Measurements from ENCODE around the gene PTPRM. TPM values are rescaled to one million over a fixed set of nuclear protein-coding genes. Genes with fewer than 3 reads are reported as not detected.

Gene PTPRM
- total and polyA plus RNA-seq, 2 experiments from 2014 or later = 1.6 to 5.3 TPM

DNA sequence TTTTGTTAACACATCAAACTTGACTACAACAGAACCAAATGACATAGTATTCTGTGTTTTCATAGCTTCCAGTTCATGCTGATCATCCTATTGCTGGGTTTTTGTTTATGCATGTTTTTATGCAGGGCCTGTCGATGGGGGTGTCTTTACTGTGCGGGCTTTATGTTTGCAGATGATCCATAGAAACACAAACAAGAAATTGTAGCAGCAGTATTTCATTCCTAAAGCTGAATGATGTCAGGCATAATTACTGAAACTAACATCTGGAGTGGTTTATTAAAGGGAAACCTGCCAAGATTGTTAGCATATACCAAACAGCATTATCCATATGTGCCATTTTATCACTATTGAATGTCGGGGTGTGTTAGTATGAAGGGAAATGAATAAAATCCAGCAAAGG, 129.7 kb downstream of the PTPRM start:
- ATAC-seq = no peak
- Mint-ChIP-seq H3K36me3 (ENCODE audit: low read depth) (no peaks in the 10 kb centered on the region), H3K27ac (no peak overlapping the region), H3K27me3 (ENCODE audit: insufficient read depth, low read depth, poor library complexity) (peaks cover 3% of the 10 kb centered on the region), H3K4me3 (no peak overlapping the region), H3K4me1 (no peaks in the 10 kb centered on the region), H3K9me3 (no peaks in the 10 kb centered on the region)
- no peak overlapping the region for H2AFZ ChIP-seq
- H3K4me1 ChIP-seq (ENCODE audit: insufficient read depth) = no peaks in the 10 kb centered on the region
- no peaks in the 10 kb centered on the region for H4K20me1 ChIP-seq (replicated peaks; ENCODE audit: insufficient read depth)
- H3K4me2 ChIP-seq = no peak overlapping the region
- H3K79me2 ChIP-seq (replicated peaks; ENCODE audit: insufficient read depth) = no peaks in the 10 kb centered on the region
- no peak for DNase-seq (ENCODE audit: low spot score)
- TF ChIP-seq, protein P1, sequence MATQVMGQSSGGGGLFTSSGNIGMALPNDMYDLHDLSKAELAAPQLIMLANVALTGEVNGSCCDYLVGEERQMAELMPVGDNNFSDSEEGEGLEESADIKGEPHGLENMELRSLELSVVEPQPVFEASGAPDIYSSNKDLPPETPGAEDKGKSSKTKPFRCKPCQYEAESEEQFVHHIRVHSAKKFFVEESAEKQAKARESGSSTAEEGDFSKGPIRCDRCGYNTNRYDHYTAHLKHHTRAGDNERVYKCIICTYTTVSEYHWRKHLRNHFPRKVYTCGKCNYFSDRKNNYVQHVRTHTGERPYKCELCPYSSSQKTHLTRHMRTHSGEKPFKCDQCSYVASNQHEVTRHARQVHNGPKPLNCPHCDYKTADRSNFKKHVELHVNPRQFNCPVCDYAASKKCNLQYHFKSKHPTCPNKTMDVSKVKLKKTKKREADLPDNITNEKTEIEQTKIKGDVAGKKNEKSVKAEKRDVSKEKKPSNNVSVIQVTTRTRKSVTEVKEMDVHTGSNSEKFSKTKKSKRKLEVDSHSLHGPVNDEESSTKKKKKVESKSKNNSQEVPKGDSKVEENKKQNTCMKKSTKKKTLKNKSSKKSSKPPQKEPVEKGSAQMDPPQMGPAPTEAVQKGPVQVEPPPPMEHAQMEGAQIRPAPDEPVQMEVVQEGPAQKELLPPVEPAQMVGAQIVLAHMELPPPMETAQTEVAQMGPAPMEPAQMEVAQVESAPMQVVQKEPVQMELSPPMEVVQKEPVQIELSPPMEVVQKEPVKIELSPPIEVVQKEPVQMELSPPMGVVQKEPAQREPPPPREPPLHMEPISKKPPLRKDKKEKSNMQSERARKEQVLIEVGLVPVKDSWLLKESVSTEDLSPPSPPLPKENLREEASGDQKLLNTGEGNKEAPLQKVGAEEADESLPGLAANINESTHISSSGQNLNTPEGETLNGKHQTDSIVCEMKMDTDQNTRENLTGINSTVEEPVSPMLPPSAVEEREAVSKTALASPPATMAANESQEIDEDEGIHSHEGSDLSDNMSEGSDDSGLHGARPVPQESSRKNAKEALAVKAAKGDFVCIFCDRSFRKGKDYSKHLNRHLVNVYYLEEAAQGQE (IDR thresholded peaks at IDR 0.05; ENCODE audit: unreplicated experiment) = no peak
- TF ChIP-seq, protein P2, sequence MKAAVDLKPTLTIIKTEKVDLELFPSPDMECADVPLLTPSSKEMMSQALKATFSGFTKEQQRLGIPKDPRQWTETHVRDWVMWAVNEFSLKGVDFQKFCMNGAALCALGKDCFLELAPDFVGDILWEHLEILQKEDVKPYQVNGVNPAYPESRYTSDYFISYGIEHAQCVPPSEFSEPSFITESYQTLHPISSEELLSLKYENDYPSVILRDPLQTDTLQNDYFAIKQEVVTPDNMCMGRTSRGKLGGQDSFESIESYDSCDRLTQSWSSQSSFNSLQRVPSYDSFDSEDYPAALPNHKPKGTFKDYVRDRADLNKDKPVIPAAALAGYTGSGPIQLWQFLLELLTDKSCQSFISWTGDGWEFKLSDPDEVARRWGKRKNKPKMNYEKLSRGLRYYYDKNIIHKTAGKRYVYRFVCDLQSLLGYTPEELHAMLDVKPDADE (IDR thresholded peaks at IDR 0.05) = no peak
- TF ChIP-seq POLR2AphosphoS5 (IDR thresholded peaks at IDR 0.05; ENCODE audit: low read depth) (no peak), NANOG (IDR thresholded peaks at IDR 0.05; ENCODE audit: borderline replicate concordance) (no peak), STAT1 (IDR thresholded peaks at IDR 0.05; ENCODE audit: unreplicated experiment) (no peak), ZNF331 (CRISPR knock-in tag; IDR thresholded peaks at IDR 0.05; ENCODE audit: low read depth) (no peak), ZNF114 (CRISPR knock-in tag; IDR thresholded peaks at IDR 0.05) (no peak), EZH2 (IDR thresholded peaks at IDR 0.05; ENCODE audit: low read depth, unreplicated experiment) (no peak), CREB1 (CRISPR knock-in tag; IDR thresholded peaks at IDR 0.05; ENCODE audit: low read depth) (no peak), EZH2phosphoT487 (IDR thresholded peaks at IDR 0.05; ENCODE audit: unreplicated experiment) (no peak)
- TF ChIP-seq, protein P3, sequence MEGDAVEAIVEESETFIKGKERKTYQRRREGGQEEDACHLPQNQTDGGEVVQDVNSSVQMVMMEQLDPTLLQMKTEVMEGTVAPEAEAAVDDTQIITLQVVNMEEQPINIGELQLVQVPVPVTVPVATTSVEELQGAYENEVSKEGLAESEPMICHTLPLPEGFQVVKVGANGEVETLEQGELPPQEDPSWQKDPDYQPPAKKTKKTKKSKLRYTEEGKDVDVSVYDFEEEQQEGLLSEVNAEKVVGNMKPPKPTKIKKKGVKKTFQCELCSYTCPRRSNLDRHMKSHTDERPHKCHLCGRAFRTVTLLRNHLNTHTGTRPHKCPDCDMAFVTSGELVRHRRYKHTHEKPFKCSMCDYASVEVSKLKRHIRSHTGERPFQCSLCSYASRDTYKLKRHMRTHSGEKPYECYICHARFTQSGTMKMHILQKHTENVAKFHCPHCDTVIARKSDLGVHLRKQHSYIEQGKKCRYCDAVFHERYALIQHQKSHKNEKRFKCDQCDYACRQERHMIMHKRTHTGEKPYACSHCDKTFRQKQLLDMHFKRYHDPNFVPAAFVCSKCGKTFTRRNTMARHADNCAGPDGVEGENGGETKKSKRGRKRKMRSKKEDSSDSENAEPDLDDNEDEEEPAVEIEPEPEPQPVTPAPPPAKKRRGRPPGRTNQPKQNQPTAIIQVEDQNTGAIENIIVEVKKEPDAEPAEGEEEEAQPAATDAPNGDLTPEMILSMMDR (conservative IDR thresholded peaks at IDR 0.05; ENCODE audit: low read depth in 2 of 2) = no peak
- TF ChIP-seq, protein P4, sequence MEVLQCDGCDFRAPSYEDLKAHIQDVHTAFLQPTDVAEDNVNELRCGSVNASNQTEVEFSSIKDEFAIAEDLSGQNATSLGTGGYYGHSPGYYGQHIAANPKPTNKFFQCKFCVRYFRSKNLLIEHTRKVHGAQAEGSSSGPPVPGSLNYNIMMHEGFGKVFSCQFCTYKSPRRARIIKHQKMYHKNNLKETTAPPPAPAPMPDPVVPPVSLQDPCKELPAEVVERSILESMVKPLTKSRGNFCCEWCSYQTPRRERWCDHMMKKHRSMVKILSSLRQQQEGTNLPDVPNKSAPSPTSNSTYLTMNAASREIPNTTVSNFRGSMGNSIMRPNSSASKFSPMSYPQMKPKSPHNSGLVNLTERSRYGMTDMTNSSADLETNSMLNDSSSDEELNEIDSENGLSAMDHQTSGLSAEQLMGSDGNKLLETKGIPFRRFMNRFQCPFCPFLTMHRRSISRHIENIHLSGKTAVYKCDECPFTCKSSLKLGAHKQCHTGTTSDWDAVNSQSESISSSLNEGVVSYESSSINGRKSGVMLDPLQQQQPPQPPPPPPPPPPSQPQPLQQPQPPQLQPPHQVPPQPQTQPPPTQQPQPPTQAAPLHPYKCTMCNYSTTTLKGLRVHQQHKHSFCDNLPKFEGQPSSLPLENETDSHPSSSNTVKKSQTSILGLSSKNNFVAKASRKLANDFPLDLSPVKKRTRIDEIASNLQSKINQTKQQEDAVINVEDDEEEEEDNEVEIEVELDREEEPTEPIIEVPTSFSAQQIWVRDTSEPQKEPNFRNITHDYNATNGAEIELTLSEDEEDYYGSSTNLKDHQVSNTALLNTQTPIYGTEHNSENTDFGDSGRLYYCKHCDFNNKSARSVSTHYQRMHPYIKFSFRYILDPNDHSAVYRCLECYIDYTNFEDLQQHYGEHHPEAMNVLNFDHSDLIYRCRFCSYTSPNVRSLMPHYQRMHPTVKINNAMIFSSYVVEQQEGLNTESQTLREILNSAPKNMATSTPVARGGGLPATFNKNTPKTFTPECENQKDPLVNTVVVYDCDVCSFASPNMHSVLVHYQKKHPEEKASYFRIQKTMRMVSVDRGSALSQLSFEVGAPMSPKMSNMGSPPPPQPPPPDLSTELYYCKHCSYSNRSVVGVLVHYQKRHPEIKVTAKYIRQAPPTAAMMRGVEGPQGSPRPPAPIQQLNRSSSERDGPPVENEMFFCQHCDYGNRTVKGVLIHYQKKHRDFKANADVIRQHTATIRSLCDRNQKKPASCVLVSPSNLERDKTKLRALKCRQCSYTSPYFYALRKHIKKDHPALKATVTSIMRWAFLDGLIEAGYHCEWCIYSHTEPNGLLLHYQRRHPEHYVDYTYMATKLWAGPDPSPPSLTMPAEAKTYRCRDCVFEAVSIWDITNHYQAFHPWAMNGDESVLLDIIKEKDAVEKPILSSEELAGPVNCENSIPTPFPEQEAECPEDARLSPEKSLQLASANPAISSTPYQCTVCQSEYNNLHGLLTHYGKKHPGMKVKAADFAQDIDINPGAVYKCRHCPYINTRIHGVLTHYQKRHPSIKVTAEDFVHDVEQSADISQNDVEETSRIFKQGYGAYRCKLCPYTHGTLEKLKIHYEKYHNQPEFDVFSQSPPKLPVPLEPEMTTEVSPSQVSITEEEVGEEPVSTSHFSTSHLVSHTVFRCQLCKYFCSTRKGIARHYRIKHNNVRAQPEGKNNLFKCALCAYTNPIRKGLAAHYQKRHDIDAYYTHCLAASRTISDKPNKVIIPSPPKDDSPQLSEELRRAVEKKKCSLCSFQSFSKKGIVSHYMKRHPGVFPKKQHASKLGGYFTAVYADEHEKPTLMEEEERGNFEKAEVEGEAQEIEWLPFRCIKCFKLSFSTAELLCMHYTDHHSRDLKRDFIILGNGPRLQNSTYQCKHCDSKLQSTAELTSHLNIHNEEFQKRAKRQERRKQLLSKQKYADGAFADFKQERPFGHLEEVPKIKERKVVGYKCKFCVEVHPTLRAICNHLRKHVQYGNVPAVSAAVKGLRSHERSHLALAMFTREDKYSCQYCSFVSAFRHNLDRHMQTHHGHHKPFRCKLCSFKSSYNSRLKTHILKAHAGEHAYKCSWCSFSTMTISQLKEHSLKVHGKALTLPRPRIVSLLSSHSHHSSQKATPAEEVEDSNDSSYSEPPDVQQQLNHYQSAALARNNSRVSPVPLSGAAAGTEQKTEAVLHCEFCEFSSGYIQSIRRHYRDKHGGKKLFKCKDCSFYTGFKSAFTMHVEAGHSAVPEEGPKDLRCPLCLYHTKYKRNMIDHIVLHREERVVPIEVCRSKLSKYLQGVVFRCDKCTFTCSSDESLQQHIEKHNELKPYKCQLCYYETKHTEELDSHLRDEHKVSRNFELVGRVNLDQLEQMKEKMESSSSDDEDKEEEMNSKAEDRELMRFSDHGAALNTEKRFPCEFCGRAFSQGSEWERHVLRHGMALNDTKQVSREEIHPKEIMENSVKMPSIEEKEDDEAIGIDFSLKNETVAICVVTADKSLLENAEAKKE (CRISPR knock-in tag; IDR thresholded peaks at IDR 0.05) = no peak
- no peaks in the 10 kb centered on the region for H3F3A ChIP-seq (replicated peaks; ENCODE audit: low read depth)
- no peak overlapping the region for H3K27ac ChIP-seq (ENCODE audit: low read depth)
- no peaks in the 10 kb centered on the region for H3K36me3 ChIP-seq (ENCODE audit: insufficient read depth)
- H3K27me3 ChIP-seq (ENCODE audit: insufficient read depth) = no peaks in the 10 kb centered on the region
- H3K4me3 ChIP-seq = no peak overlapping the region
- peaks cover 7% of the 10 kb centered on the region for H3K9me2 ChIP-seq (ENCODE audit: insufficient read depth)
